Mucosa of descending colon (tissue), 3 donors: ENCODE measurements around the gene DSTYK. TPM values are rescaled to one million over a fixed set of nuclear protein-coding genes. Genes with fewer than 3 reads are reported as not detected.

Source experiments
- ATAC-seq: fragments of 200-7000 bp; cut with Tn5 transposase; one replicate; pipeline ENCODE4 v1.9.1; 2020; ENCODE audit warnings: mild to moderate bottlenecking, moderate library complexity
- DNase-seq, 3 donors: peaks; one replicate each; pipeline ENCODE4 v3.0.0-alpha.2; 2020
- H3K36me3 ChIP-seq: fragments of 200-600 bp; one replicate; pipeline ENCODE4 v1.8.0; 2021; ENCODE audit warnings: low read depth, mild to moderate bottlenecking
- H3K4me1 ChIP-seq: fragments of 200-600 bp; one replicate; pipeline ENCODE4 v1.8.0; 2021; ENCODE audit warnings: low read depth, mild to moderate bottlenecking
- H3K4me3 ChIP-seq: fragments of 200-600 bp; one replicate; pipeline ENCODE4 v1.8.0; 2021; ENCODE audit warnings: mild to moderate bottlenecking
- H3K9me3 ChIP-seq: fragments of 200-600 bp; one replicate; pipeline ENCODE4 v1.8.0; 2021; ENCODE audit warnings: mild to moderate bottlenecking
- intact Hi-C, 2 donors: fragments of 100-400 bp; cut with DNase I in 1 of 2; cut with micrococcal nuclease in 1 of 2; formaldehyde crosslinking; loops; one replicate each; pipeline versions ENCODE4 v1.11.0 to v1.11.1; 2022; cut with DNase I, micrococcal nuclease
- total RNA-seq, 3 donors: library from RNA; stranded (reverse); fragmentation: NEBNext Ultra II Directional in 2 of 3; extraction: Animal tissue kit (Norgen Biotek cat#: 25700) in 2 of 3; gene quantifications; one replicate each; pipeline versions ENCODE4 v1.2.1 to v1.2.4, GENCODE V29; 2021 to 2023
- TF ChIP-seq, protein P1 (sequence below): fragments of 200-600 bp; IDR thresholded peaks from one replicate; pipeline ENCODE4 v1.8.0; 2022; ENCODE audit warnings: antibody characterized with exemption, mild to moderate bottlenecking
- donor health status: DM: no; HTN: no; CAD: no; lungs with moderate emphysema.
- donor health status: DM: no; HTN: no; CAD: no.
- donor health status: DM: no; HTN: yes; CAD: no.

The DSTYK gene
- total RNA-seq, 3 donors from 2014 or later = 5.3 to 13.9 (median 5.8) TPM

DNA sequence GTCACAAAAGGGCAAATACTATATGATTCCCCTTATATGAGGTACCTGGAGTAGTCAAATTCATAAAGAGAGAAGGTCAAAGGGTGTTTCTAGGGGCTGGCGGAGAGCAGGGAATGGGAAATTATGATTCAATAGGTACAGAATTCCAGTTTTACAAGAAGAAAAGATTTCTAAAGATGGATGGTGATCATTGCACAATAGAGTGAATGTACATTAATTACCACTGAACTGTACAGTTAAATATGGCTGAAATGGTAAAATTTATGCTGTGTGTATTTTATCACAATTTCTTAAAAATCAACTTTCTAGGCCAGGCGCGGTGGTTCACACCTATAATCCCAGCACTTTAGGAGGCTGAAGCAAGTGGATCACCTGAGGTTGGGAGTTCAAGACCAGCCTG lies 109.1 kb downstream of the DSTYK start:
- TF ChIP-seq, protein P1, sequence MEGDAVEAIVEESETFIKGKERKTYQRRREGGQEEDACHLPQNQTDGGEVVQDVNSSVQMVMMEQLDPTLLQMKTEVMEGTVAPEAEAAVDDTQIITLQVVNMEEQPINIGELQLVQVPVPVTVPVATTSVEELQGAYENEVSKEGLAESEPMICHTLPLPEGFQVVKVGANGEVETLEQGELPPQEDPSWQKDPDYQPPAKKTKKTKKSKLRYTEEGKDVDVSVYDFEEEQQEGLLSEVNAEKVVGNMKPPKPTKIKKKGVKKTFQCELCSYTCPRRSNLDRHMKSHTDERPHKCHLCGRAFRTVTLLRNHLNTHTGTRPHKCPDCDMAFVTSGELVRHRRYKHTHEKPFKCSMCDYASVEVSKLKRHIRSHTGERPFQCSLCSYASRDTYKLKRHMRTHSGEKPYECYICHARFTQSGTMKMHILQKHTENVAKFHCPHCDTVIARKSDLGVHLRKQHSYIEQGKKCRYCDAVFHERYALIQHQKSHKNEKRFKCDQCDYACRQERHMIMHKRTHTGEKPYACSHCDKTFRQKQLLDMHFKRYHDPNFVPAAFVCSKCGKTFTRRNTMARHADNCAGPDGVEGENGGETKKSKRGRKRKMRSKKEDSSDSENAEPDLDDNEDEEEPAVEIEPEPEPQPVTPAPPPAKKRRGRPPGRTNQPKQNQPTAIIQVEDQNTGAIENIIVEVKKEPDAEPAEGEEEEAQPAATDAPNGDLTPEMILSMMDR = no peak
- intact Hi-C loops = no loop called here
- H3K36me3 ChIP-seq = peaks cover 6% of the 10 kb centered on the region
- H3K4me1 ChIP-seq = no peaks in the 10 kb centered on the region
- H3K9me3 ChIP-seq = no peaks in the 10 kb centered on the region
- no peak overlapping the region for H3K4me3 ChIP-seq
- DNase-seq (no peak), ATAC-seq (no peak)

DNA sequence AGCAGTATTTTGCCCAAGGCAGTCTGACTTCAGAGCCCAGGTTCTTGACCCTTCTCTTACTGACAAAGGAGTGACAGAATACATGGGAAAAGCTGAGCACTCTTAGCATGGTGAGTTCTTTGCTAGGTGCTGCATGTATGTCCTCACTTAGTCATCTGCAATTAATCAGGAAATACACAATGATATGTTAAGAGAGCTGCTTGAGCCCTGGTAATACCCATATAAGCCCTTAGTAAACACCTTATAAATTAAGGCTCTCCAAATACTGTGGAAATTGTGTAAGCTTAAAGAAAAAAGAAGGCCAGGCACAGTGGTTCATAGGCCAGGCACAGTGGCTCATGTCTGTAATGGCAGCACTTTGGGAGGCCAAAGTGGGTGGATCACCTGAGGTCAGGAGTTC lies 113.3 kb downstream of the DSTYK start:
- TF ChIP-seq, protein P1 = no peak
- Histone ChIP-seq H3K4me3 (no peak overlapping the region), H3K4me1 (no peaks in the 10 kb centered on the region), H3K36me3 (no peaks in the 10 kb centered on the region), H3K9me3 (no peaks in the 10 kb centered on the region)
- intact Hi-C loops = no loop called here
- ATAC-seq = no peak
- DNase-seq = no peak

DNA sequence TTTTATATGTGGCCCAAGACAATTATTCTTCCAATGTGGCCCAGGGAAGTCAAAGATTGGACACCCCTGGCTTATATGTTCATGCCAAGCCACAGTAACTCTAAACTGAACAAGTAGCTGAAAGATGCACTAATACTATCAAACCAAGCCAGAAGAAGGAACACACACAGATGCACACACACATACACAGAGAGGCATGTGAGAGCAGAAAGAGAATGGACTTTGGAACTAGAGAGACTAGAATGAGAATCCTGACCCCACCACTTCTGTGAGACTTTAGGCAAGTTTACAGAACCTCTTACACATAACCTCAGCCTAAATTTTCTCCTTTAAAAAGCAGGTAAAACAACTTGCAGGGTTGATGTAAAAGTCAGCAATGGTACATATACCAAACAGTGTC lies 116.1 kb downstream of the DSTYK start:
- DNase-seq = no peak
- H3K4me1 ChIP-seq = no peaks in the 10 kb centered on the region
- no peak for ATAC-seq
- no peaks in the 10 kb centered on the region for H3K9me3 ChIP-seq
- TF ChIP-seq, protein P1 = no peak
- H3K4me3 ChIP-seq = no peak overlapping the region
- intact Hi-C loops = no loop called here
- H3K36me3 ChIP-seq = no peaks in the 10 kb centered on the region

Other genes starting within 250 kb of the DSTYK start
- 1 to 10 TPM in 1 of 3 donors, under 1 TPM in 2; 0.43 to 6.8 (median 0.51) TPM for gene CNTN2, start 168.5 kb downstream of the DSTYK start, total RNA-seq
- gene TMEM81, start 127.2 kb downstream of the DSTYK start, total RNA-seq = 1 to 10 TPM; 1.9 to 3.8 (median 2.3) TPM
- gene RBBP5, start 89.7 kb downstream of the DSTYK start, total RNA-seq = 10 to 100 TPM; 14.7 to 20.5 (median 14.7) TPM
- 1 to 10 TPM in 1 of 3 donors, under 1 TPM in 2; 0.27 to 5.1 (median 0.29) TPM for gene TMCC2, start 16.2 kb upstream of the DSTYK start, total RNA-seq
- gene NUAK2, start 110.0 kb upstream of the DSTYK start, total RNA-seq = 10 to 100 TPM; 16.5 to 50.8 (median 29.5) TPM
- 1 to 10 TPM in 1 of 3 donors, under 1 TPM in 2; 0.17 to 1.8 (median 0.78) TPM for gene KLHDC8A, start 145.2 kb upstream of the DSTYK start, total RNA-seq
- not detected for gene LEMD1, start 210.4 kb upstream of the DSTYK start, total RNA-seq
- gene BLACAT1, start 244.3 kb upstream of the DSTYK start, total RNA-seq = under 1 TPM; 0.14 to 0.46 (median 0.19) TPM